Heart left ventricle (tissue), 16 donors: Measurements from ENCODE around the gene DOK5. TPM values are rescaled to one million over a fixed set of nuclear protein-coding genes. Genes with fewer than 3 reads are reported as not detected.

Source experiments
- ATAC-seq, 4 donors: fragments of 200-7000 bp; cut with Tn5 transposase; one replicate each; pipeline ENCODE4 v1.9.1; 2020 to 2022; ENCODE audit warnings: moderate library complexity in 4 of 4, mild to moderate bottlenecking in 3 of 4, moderate number of reproducible peaks in 1 of 4
- DNase-seq, 5 donors: peaks; one replicate each; pipeline ENCODE4 v3.0.0-alpha.2; 2020
- H3K27ac ChIP-seq, 12 donors: fragments of 200-600 bp; sonication (generic) in 4 of 12; one replicate each; pipeline versions ENCODE4 v1.5.0 to v1.8.0; 2016 to 2022; ENCODE audit warnings: mild to moderate bottlenecking in 2 of 12
- H3K27me3 ChIP-seq, 9 donors: fragments of 200-600 bp; sonication (generic) in 2 of 9; one replicate each; pipeline versions ENCODE4 v1.5.1 to v1.8.0; 2016 to 2022; ENCODE audit warnings: mild to moderate bottlenecking in 3 of 9
- H3K36me3 ChIP-seq, 9 donors: fragments of 200-600 bp; sonication (generic) in 2 of 9; one replicate each; pipeline versions ENCODE4 v1.5.0 to v1.8.0; 2018 to 2022; ENCODE audit warnings: mild to moderate bottlenecking in 2 of 9
- H3K4me1 ChIP-seq, 12 donors: fragments of 200-600 bp; sonication (generic) in 4 of 12; one replicate each; pipeline versions ENCODE4 v1.5.0 to v1.8.0; 2016 to 2022; ENCODE audit warnings: mild to moderate bottlenecking in 3 of 12
- H3K4me3 ChIP-seq, 12 donors: fragments of 200-600 bp; sonication (generic) in 4 of 12; one replicate each; pipeline versions ENCODE4 v1.5.0 to v1.8.0; 2017 to 2022; ENCODE audit warnings: mild to moderate bottlenecking in 9 of 12, moderate library complexity in 4 of 12
- H3K9me3 ChIP-seq, 12 donors: fragments of 200-600 bp; sonication (generic) in 4 of 12; one replicate each; pipeline versions ENCODE4 v1.5.0 to v1.8.0; 2016 to 2022; ENCODE audit warnings: mild to moderate bottlenecking in 1 of 12
- POLR2A ChIP-seq, 2 donors: fragments of 450-650 bp; IDR thresholded peaks; one replicate each; pipeline ENCODE4 v1.6.1; 2017; ENCODE audit warnings: antibody characterized with exemption in 2 of 2, mild to moderate bottlenecking in 2 of 2, moderate library complexity in 2 of 2
- WGBS, 4 donors: extraction: QIAGEN DNeasy Blood & Tissue Kit in 2 of 4; methylation state at CpG; one replicate each; pipeline versions ENCODE4 v1.1.5 to v1.1.7; 2013 to 2018; 5-methylcytosine and 5-hydroxymethylcytosine counted together
- intact Hi-C, 10 donors: fragments of 100-400 bp; cut with DNase I; formaldehyde crosslinking; loops; one replicate each; pipeline versions ENCODE4 v1.11.1 to v1.14.2; 2022
- polyA plus RNA-seq, 2 donors: library from polyadenylated mRNA; stranded (reverse); fragments of 200-250 nt; gene quantifications; one replicate each; pipeline ENCODE4 v1.2.3, GENCODE V29; 2013
- total RNA-seq, 9 donors: library from RNA; depleted of rRNA in 2 of 9; stranded (reverse); fragments of >200 nt in 2 of 9; fragmentation: NEBNext Ultra II Directional in 3 of 9; extraction: Animal tissue kit (Norgen Biotek cat#: 25700) in 3 of 9; gene quantifications; one replicate each; pipeline versions ENCODE4 v1.1.0 to v1.2.4, GENCODE V29; 2016 to 2023
- TF ChIP-seq, protein P1 (sequence below), 12 donors: fragments of 200-600 bp; sonication (generic) in 4 of 12; IDR thresholded peaks; one replicate each; pipeline versions ENCODE4 v1.5.0 to v1.8.0; 2018 to 2022; ENCODE audit warnings: antibody characterized with exemption in 12 of 12, mild to moderate bottlenecking in 5 of 12
- donor health status: ischemic (EF 13 %, LVEDD 7.1; RV severe dilation, severe dysfunction).
- donor health status: healthy with polysubstance abuse.
- donor health status: DM: no; HTN: yes; CAD: no.
- donor health status: DM: no; HTN: no; CAD: no.
- donor health status: ischemic (EF 25% LVEDD 6.9; RV normal size, moderate dysfunction).
- donor health status: ischemic (EF 25% LVEDD 5.7; RV mildly dilated, moderate dysfunction).
- donor health status: healthy.
- donor health status: DM: yes; HTN: yes; CAD: no.
- donor health status: ischemic (EF 35%, LVEDD 5.7; RV mildly dilated, moderate dysfunction).
- donor health status: nonischemic (EF 11% LVEDD 7.7; RV severe dilation, severe dysfunction).
- donor health status: DM: yes; HTN: yes; CAD: no.
- donor health status: PGD.
- donor health status: ischemic (EF 29% LVEDD 5.4; RV normal size, mild dysfunction).
- donor health status: nonischemic (EF 23%, LVEDD 6.1; RV moderate dilation, normal function).

Gene DOK5
- total and polyA plus RNA-seq, 11 donors, result 3.4 to 23.5 (median 6.4) TPM

- DNase-seq, result no peak
- TF ChIP-seq, protein P1, sequence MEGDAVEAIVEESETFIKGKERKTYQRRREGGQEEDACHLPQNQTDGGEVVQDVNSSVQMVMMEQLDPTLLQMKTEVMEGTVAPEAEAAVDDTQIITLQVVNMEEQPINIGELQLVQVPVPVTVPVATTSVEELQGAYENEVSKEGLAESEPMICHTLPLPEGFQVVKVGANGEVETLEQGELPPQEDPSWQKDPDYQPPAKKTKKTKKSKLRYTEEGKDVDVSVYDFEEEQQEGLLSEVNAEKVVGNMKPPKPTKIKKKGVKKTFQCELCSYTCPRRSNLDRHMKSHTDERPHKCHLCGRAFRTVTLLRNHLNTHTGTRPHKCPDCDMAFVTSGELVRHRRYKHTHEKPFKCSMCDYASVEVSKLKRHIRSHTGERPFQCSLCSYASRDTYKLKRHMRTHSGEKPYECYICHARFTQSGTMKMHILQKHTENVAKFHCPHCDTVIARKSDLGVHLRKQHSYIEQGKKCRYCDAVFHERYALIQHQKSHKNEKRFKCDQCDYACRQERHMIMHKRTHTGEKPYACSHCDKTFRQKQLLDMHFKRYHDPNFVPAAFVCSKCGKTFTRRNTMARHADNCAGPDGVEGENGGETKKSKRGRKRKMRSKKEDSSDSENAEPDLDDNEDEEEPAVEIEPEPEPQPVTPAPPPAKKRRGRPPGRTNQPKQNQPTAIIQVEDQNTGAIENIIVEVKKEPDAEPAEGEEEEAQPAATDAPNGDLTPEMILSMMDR (IDR thresholded peaks at IDR 0.05), result no peak
- no peak for TF ChIP-seq POLR2A (IDR thresholded peaks at IDR 0.05)
- H3K9me3 ChIP-seq, result peaks cover 0 to 18% (median 0%) of the 10 kb centered on the region in 12 donors
- no peak overlapping the region for H3K27ac ChIP-seq
- ATAC-seq, result no peak
- WGBS, 4 donors, result 64 to 72% (median 66%) methylated on average over 4 of the region's 4 CpGs
- intact Hi-C loops, result no loop called here
- H3K36me3 ChIP-seq, result no peaks in the 10 kb centered on the region
- no peaks in the 10 kb centered on the region for H3K4me1 ChIP-seq
- H3K4me3 ChIP-seq, result no peak overlapping the region
- no peaks in the 10 kb centered on the region for H3K27me3 ChIP-seq
Measured at GRCh38 chr20:54545676-54546358, 70.4 kb downstream of the DOK5 start.

- ATAC-seq (no peak), DNase-seq (no peak)
- H3K27me3 ChIP-seq, result no peaks in the 10 kb centered on the region
- H3K4me3 ChIP-seq, result no peak overlapping the region
- H3K27ac ChIP-seq, result no peak overlapping the region
- 87 to 92% (median 91%) methylated on average over 8 of the region's 8 CpGs for WGBS, 4 donors
- H3K36me3 ChIP-seq, result no peaks in the 10 kb centered on the region
- TF ChIP-seq, protein P1 (IDR thresholded peaks at IDR 0.05), result no peak
- no peak for TF ChIP-seq POLR2A (IDR thresholded peaks at IDR 0.05)
- intact Hi-C loops, result no loop called here
- no peaks in the 10 kb centered on the region for H3K4me1 ChIP-seq
- peaks cover 0 to 17% (median 0%) of the 10 kb centered on the region in 12 donors for H3K9me3 ChIP-seq
Measured at GRCh38 chr20:54548849-54549248, 73.5 kb downstream of the DOK5 start.

- ATAC-seq, result no peak
- H3K4me3 ChIP-seq, result no peak overlapping the region
- 57 to 65% (median 61%) methylated on average over 3 of the region's 3 CpGs for WGBS, 4 donors
Measured at GRCh38 chr20:54549658-54550326, 74.4 kb downstream of the DOK5 start.

More at GRCh38 chr20:54549658-54550326, 74.4 kb downstream of the DOK5 start:
- no peak for TF ChIP-seq POLR2A (IDR thresholded peaks at IDR 0.05)
- TF ChIP-seq, protein P1 (IDR thresholded peaks at IDR 0.05), result no peak
- DNase-seq, result no peak
- no peaks in the 10 kb centered on the region for H3K36me3 ChIP-seq
- peaks cover 0 to 7% (median 0%) of the 10 kb centered on the region in 12 donors for H3K9me3 ChIP-seq
- intact Hi-C loops, result no loop called here
- no peak overlapping the region for H3K27ac ChIP-seq
- H3K27me3 ChIP-seq, result no peaks in the 10 kb centered on the region
- H3K4me1 ChIP-seq, result no peaks in the 10 kb centered on the region
